HG02884 (cell line): ENCODE measurements around the gene DPP4.
"Not testable (repeated sequence)": the region's sequence is repeated elsewhere in the genome, so short reads cannot be mapped to it uniquely, and the experiment has no call there.

Source experiments
- ATAC-seq: cut with Tn5 transposase; IDR thresholded peaks from one replicate; pipeline ENCODE4 v1.9.1; 2021; ENCODE audit warnings: mild to moderate bottlenecking, moderate library complexity; ENCODE audit not compliant: unreplicated experiment

The DPP4 gene

GRCh38 chr2:162058973-162059668 lies 14.9 kb downstream of the DPP4 start:
- peak; percentile 77 for ATAC-seq

GRCh38 chr2:162057426-162057825 lies 16.6 kb downstream of the DPP4 start:
- no peak for ATAC-seq

- ATAC-seq = no peak
Observed at GRCh38 chr2:162056796-162057399, 17.1 kb downstream of the DPP4 start.

- no peak for ATAC-seq
Observed at GRCh38 chr2:162053808-162054155, 20.2 kb downstream of the DPP4 start.

- no peak for ATAC-seq
Observed at GRCh38 chr2:162053066-162053807, 20.8 kb downstream of the DPP4 start.

GRCh38 chr2:162050513-162050961 lies 23.5 kb downstream of the DPP4 start:
- no peak for ATAC-seq

- not testable (repeated sequence) for ATAC-seq
Observed at GRCh38 chr2:162049089-162049488, 24.9 kb downstream of the DPP4 start.

- no peak for ATAC-seq
Observed at GRCh38 chr2:162044586-162044985, 29.4 kb downstream of the DPP4 start.

GRCh38 chr2:162043132-162043531 lies 30.9 kb downstream of the DPP4 start:
- no peak for ATAC-seq

- ATAC-seq = no peak
Observed at GRCh38 chr2:162041485-162041884, 32.5 kb downstream of the DPP4 start.

- no peak for ATAC-seq
Observed at GRCh38 chr2:162038725-162039124, 35.3 kb downstream of the DPP4 start.

- no peak for ATAC-seq
Observed at GRCh38 chr2:162037886-162038285, 36.1 kb downstream of the DPP4 start.

GRCh38 chr2:162037028-162037795 lies 36.8 kb downstream of the DPP4 start:
- no peak for ATAC-seq

GRCh38 chr2:162035981-162036380 lies 38.0 kb downstream of the DPP4 start:
- ATAC-seq = no peak

GRCh38 chr2:162030363-162031190 lies 43.4 kb downstream of the DPP4 start:
- ATAC-seq = no peak

- ATAC-seq = no peak
Observed at GRCh38 chr2:162029287-162029901, 44.6 kb downstream of the DPP4 start.

- ATAC-seq = no peak
Observed at GRCh38 chr2:162028511-162028910, 45.5 kb downstream of the DPP4 start.

GRCh38 chr2:162025121-162025911 lies 48.7 kb downstream of the DPP4 start:
- ATAC-seq = no peak

- no peak for ATAC-seq
Observed at GRCh38 chr2:162022290-162022945, 51.6 kb downstream of the DPP4 start.
